ENCODE measurements around the gene FAM163A.

Gene FAM163A

GRCh38 chr1:179747611-179748010 lies 4.5 kb downstream of the FAM163A start:
- no peak for DNase-seq (ENCODE audit: extremely low spot score)
- POLR2A ChIA-PET = no interaction called here
- CTCF ChIA-PET = interaction anchor here (3.1 kb wide), 1 partner anchor 15 kb away, joined by 10 read pairs; no protein-coding TSS in a partner anchor
- no peak for TF ChIP-seq CTCF (IDR thresholded peaks at IDR 0.05; ENCODE audit: control extremely low read depth, extremely low read depth, low read depth, missing control alignments)

- POLR2A ChIA-PET = no interaction called here
- CTCF ChIA-PET = interaction anchor here (1.2 to 3.1 kb wide), 2 partner anchors 14 to 430 kb away, joined by 3 to 10 read pairs; no protein-coding TSS in a partner anchor
Observed at GRCh38 chr1:179748772-179749171, 5.7 kb downstream of the FAM163A start.

GRCh38 chr1:179750630-179751029 lies 7.5 kb downstream of the FAM163A start:
- ChIA-PET CTCF (interaction anchor here (0.8 to 3.1 kb wide), 3 partner anchors 12 to 59 kb away, joined by 4 to 10 read pairs (median 7); no protein-coding TSS in a partner anchor), POLR2A (no interaction called here)
- TF ChIP-seq CTCF (IDR thresholded peaks at IDR 0.05; ENCODE audit: control extremely low read depth, extremely low read depth, low read depth, missing control alignments) = no peak
- no peak for DNase-seq (ENCODE audit: extremely low spot score)

More at GRCh38 chr1:179748772-179749171, 5.7 kb downstream of the FAM163A start:
- TF ChIP-seq CTCF (IDR thresholded peaks at IDR 0.05; ENCODE audit: control extremely low read depth, extremely low read depth, low read depth, missing control alignments) = no peak
- DNase-seq (ENCODE audit: extremely low spot score) = no peak

- ChIA-PET POLR2A (no interaction called here), CTCF (no interaction called here)
- no peak for DNase-seq (ENCODE audit: extremely low spot score)
- no peak for TF ChIP-seq CTCF (IDR thresholded peaks at IDR 0.05; ENCODE audit: control extremely low read depth, extremely low read depth, low read depth, missing control alignments)
Observed at GRCh38 chr1:179753061-179753460, 10.0 kb downstream of the FAM163A start.

GRCh38 chr1:179754041-179754624 lies 11.0 kb downstream of the FAM163A start:
- CTCF ChIA-PET = no interaction called here
- POLR2A ChIA-PET = interaction anchor here (0.6 kb wide), 1 partner anchor 689 kb away, joined by 4 read pairs; no protein-coding TSS in a partner anchor
- DNase-seq (ENCODE audit: extremely low spot score) = no peak
- no peak for TF ChIP-seq CTCF (IDR thresholded peaks at IDR 0.05; ENCODE audit: control extremely low read depth, extremely low read depth, low read depth, missing control alignments)

- CTCF ChIA-PET = interaction anchor here (1.3 to 1.6 kb wide), 3 partner anchors 8 to 26 kb away, joined by 3 to 5 read pairs (median 3); no protein-coding TSS in a partner anchor
- no peak for DNase-seq (ENCODE audit: extremely low spot score)
- TF ChIP-seq CTCF (IDR thresholded peaks at IDR 0.05; ENCODE audit: control extremely low read depth, extremely low read depth, low read depth, missing control alignments) = no peak
- POLR2A ChIA-PET = no interaction called here
Observed at GRCh38 chr1:179757933-179758332, 14.8 kb downstream of the FAM163A start.
